Measurements from ENCODE around the gene MID1.

Gene MID1

GRCh38 chrX:10577853-10578252 lies 42.5 kb downstream of the MID1 start:
- DNase-seq (ENCODE audit: low read depth in 2 of 2) = no peak

DNA sequence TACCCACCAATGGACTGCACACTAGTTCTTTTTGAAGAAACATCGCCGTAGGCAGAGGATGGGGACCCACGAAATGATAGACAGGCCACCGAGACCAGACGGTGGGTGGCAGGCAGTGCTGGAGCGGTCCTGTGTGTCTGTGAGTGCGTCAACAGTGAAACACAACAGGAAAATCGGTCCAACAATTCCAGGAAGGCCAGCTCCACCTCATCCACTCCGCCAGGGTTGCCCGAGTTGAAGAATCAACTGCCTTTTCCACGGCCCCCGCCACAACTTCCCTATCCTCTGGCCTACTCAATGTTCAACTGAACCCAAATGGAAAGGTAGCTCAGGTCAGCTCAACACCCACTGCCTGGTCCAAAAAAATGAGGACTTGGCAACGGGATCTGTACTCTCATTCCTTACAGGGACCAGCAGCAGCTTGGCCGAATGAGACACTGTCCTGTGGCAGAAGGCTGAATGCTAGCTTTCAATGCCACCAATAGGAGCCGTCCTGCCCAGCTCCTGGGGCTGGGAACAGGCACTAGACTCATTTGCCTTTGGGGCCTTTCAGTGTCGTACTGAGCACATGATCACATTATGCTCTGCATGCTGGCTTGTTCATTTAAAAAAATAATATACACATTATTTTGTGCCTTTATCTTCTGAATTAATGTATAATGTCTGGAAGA lies 43.5 kb downstream of the MID1 start:
- no peak for DNase-seq (ENCODE audit: low read depth in 2 of 2)

- no peak for DNase-seq (ENCODE audit: low read depth in 2 of 2)
Measured at GRCh38 chrX:10576186-10576585, 44.2 kb downstream of the MID1 start.

DNA sequence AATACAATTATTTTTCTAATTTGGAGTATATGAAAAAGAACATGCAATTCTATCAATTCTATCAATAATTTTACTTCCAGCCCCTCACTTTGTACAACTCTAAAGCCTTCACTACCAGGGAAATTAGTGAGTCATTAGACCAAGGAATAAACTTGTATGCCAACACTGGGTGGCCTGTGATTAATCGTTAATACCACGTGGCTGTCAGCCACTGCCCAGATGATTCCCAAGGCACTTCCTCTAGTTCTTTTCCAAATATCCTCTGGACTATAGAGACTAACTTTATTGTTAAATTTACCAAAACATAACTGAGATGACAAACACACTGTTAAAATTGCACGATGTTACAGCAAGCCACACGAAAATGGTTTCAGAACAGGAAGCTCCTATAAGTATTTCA lies 45.7 kb downstream of the MID1 start:
- DNase-seq (ENCODE audit: low read depth in 2 of 2) = no peak

DNA sequence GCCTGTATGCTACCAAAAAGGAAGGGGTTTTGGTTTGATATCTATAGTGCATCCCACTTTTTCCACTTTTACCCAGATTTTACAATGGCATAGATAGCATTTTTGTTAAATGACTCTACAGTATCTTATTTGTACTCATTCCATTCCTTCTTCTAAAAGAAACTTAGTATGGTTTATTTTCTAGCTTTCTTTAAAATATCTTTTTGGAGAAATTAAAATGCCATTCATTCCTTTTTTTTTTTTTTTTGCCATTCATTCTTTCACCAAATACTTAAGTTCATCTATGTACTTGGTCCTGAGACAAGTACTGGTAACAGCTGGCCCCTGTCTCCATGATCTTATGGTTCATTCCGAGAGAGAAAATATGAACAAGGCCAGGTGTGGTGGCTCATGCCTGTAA lies 49.1 kb downstream of the MID1 start:
- DNase-seq (ENCODE audit: low read depth in 2 of 2) = no peak

DNA sequence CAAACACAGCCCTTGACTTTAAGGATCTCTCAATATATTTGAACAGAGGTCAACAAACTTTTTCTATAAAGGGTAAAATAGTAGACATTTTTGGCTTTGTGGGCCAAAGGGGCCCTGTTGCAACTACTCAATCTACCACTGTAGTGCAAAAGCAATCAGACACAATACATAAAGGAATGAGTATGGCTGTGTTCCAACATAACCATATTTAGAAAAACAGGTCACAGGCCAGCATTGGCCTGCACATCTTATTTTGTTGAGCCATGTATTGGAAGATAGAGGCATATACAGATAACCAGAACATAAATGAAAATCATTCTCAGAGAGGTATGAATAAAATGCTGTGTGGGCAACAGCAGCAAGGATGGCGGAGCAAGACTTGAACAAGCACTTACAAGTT lies 49.8 kb downstream of the MID1 start:
- no peak for DNase-seq (ENCODE audit: low read depth in 2 of 2)

- no peak for DNase-seq (ENCODE audit: low read depth in 2 of 2)
Measured at GRCh38 chrX:10569946-10570345, 50.4 kb downstream of the MID1 start.

GRCh38 chrX:10568428-10568827 lies 52.0 kb downstream of the MID1 start:
- no peak for DNase-seq (ENCODE audit: low read depth in 2 of 2)

- DNase-seq (ENCODE audit: low read depth in 2 of 2) = no peak
Measured at GRCh38 chrX:10567136-10567535, 53.2 kb downstream of the MID1 start.

- no peak for DNase-seq (ENCODE audit: low read depth in 2 of 2)
Measured at GRCh38 chrX:10566716-10567097, 53.7 kb downstream of the MID1 start.

DNA sequence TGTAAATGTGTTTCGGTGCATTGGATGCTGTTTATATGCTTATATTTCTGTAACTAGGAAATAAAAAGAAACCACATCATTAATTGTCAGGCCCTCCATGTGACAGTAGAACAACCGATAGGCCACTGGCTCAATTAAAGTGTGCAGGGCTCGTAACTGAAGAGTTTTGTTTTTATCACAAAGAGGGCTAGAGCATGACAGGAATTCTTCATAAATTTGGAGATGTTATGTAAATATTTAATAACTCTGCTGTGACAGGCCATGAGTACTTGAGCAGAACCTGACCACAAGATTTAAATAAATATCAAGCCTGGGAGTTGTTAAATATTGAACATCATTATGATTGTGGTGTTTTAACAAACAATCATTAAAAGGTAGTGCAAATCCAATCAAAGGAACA lies 55.9 kb downstream of the MID1 start:
- DNase-seq (ENCODE audit: low read depth in 2 of 2) = no peak

GRCh38 chrX:10557166-10557565 lies 63.2 kb downstream of the MID1 start:
- DNase-seq (ENCODE audit: low read depth in 2 of 2) = no peak

- DNase-seq (ENCODE audit: low read depth in 2 of 2) = no peak
Measured at GRCh38 chrX:10556405-10556804, 64.0 kb downstream of the MID1 start.

DNA sequence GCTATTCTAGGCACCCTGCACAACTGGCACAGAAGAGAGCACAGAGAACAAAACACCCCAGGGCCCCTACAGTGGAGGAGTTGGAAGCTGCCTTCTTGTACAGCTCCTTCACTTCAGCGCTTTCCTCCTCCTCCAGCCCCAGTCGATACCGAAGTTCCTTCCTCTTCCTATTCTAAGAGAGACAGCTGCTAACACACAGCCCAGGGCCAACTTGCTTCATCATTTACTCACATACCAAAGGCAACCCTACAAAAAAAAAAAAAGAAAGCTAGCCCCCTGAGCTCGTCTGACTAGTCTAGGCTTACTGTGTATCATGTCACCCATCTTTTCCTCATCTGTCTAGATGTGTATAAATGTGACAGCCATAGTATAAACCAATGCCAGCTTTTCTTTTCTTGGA lies 64.5 kb downstream of the MID1 start:
- no peak for DNase-seq (ENCODE audit: low read depth in 2 of 2)

DNA sequence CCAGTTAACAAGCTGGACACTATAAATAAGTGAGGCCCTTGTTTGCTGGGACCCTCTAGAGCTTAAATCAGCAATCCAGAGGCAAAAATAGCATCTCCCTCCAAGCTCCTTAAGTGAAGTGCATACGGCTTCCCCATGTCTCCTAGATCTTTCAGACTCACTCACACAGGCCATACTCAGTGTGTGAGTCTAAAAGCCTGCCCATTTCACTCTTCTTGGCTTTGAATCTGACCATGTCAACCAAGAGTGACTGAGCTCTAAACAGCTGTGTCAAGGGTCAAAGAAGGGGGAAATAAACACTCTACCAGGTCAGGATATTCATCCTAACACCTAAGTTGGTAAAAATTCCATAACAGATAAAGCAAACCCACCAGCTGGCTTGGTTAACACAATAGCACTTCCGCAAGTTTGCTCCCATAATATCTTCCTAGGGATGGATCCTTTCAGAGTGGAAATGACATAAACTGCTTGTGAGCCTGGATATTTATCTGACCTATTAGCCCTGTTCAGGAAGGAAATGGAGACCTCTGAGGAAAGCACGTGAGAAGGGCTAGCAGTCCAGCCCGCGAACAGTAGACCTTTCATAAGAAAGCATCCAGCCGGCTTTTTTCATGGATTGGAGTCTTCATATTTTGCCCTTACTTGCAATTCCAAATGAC lies 65.6 kb downstream of the MID1 start:
- DNase-seq (ENCODE audit: low read depth in 2 of 2) = no peak

- DNase-seq (ENCODE audit: low read depth in 2 of 2) = no peak
Measured at GRCh38 chrX:10549280-10549679, 71.1 kb downstream of the MID1 start.

DNA sequence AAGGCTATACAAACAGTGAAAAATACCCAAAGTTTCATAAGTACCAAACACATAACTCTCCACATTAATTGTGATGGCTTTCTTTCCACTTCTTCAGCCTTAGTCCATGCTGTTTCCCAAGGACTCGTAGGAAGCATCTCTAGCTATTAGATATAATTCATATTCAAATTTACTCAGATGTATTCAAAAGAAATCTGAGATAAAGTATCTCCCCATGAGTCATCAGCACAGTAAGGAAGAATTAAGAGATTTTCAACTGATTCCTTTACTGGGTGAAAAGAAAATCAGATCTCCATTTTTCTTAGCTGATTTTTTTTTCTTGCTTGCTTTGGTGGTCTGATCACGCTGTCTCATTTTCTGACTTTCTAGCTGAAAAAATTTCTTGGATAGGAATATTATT lies 71.7 kb downstream of the MID1 start:
- DNase-seq (ENCODE audit: low read depth in 2 of 2) = no peak

DNA sequence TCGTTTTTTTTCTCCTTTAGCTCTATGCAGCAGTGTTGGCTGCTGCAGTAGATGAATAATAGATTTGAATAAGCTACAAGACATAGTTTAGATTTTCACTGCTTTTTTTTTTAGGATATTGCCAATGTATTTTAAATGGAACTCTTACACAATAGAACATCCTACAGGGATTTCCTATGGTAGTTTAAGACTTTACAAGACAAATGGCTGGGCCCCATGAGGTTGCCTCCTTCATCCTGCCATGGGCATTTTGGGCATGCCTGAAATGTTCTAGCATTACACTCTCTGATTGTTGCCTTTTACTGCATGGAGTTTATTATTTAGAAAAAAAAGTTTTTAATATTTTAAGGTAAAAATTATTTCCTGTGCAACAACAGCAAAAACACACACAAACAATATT lies 74.5 kb downstream of the MID1 start:
- DNase-seq (ENCODE audit: low read depth in 2 of 2) = no peak

- DNase-seq (ENCODE audit: low read depth in 2 of 2) = no peak
Measured at GRCh38 chrX:10542586-10542985, 77.8 kb downstream of the MID1 start.

DNA sequence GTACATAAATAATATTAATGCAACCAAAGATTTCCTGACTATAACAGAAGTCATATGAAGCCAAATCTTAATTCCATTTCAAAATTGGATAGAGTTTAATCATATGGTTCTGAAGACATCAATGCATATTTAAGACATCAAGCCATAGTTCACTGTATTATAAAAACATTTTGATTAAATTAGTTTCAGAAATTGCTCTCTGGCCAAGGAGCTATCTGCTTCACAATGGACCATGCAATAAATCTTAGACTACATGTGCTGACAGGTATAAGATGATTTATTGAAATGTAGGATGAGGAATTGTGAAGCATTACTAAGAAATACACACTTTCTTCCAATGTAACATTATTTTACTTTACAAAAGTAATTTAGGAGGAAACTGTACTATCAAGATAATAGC lies 81.6 kb downstream of the MID1 start:
- no peak for DNase-seq (ENCODE audit: low read depth in 2 of 2)

DNA sequence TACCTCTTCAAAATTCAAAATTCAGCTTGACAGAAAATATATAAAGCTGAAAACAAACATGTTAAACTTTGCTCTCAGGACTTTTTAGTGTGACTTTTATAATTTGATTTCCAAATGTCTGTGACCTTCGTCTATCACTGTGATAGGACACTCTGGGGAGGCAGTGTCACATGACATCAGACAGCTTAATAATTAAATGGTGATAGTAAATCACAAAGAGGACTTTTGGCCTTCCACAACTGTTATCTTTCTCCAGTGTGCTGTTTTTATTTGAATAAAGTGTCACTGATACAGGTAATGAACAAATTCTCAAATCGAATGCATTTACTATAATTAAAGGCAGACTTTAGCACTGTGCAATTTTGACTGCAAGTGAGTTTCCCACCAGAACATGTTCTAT lies 83.1 kb downstream of the MID1 start:
- no peak for DNase-seq (ENCODE audit: low read depth in 2 of 2)

DNA sequence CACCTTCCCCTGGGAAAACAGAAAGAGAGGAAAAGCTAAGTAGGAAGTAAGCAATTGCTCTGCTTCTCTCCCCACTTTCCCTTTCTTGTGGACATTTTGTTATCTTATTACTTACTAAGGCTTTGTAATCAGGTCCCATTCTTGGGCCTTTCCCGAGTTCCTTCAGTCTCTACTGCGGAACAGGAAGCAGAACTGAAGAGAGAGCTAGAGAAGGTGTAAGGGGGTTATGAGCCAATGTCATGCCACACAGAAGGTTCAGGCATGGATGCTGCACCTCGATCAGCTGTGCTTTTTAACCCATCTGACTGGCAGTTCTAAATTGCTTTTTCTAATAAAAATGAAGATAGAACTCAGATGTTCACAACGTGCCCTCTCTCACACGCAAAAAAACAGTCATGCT lies 83.6 kb downstream of the MID1 start:
- no peak for DNase-seq (ENCODE audit: low read depth in 2 of 2)

- no peak for DNase-seq (ENCODE audit: low read depth in 2 of 2)
Measured at GRCh38 chrX:10534611-10535010, 85.8 kb downstream of the MID1 start.
